Measurements from ENCODE around the gene PSAP.

Gene PSAP

DNA sequence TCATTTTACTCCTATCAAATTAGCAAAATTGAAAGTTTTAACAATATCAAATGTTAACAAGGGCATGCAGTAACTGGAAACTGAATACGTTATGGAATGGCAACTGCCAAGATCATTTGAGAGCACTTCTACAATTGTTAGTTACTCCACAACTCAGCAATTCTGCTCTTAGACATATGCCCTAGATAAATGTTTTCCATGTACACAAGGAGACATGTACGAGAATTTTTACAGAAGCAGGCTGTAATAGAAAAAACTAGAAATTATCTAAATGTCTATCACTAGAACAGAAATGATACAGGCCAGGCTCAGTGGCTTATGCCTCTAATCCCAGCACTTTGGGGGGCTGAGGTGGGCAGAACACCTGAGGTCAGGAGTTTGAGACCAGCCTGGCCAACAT lies 7.0 kb downstream of the PSAP start:
- no peak for DNase-seq

DNA sequence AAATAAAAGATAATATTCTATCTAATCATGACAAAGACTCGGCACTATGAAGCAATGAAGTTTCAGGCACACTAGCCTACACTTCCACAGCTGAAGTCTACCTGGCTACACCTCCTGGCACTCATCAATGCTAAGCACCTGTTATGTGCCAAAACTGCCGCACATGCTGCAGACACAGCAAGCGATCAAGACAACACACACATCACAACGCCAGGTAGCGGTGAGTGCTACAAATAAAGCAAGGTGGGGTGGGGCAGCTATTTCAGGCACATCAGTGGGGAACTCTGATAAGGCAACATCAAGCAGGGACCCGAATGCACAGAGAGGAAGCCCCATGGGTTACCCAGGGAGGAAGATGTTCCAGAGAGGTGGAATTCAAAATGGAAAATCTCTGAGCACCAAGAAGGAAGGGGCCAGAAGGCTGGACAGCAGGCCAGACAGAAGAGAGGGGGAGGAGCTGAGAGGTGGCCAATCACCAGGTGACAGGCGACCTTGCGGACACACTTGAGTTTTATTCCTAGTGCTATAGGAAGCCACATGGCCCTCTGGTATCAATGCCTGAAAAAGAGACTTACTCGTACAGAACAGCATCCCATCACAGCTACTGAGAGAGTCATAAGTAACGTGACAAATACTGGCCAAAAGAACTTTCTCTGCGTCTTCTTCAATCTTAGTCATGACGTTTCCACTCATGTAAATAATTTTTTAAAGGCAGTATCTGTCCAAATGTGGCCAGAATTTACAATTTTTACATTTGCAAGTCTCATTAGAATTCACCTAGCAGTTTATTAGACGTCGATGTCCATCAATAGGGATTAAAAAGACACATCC lies 8.0 kb downstream of the PSAP start:
- DNase-seq = no peak

DNA sequence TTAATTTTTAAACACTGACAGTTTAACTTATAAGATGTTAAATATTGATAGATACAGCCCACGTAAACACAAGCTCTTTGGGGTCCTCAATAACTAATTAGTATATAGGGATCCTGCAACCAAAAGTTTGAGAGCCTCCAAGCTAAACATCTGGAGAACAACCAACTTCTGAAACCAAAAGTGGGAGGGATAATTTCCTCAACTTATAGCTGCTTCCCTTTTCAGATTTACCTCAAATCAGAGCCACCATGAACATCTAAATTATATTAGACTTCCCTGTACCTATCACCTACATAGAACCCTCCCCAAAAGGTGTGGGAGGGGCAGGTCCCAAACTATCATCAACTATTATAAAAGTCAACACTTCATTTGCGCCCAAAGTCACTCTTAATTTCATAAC lies 8.6 kb downstream of the PSAP start:
- DNase-seq = no peak

DNA sequence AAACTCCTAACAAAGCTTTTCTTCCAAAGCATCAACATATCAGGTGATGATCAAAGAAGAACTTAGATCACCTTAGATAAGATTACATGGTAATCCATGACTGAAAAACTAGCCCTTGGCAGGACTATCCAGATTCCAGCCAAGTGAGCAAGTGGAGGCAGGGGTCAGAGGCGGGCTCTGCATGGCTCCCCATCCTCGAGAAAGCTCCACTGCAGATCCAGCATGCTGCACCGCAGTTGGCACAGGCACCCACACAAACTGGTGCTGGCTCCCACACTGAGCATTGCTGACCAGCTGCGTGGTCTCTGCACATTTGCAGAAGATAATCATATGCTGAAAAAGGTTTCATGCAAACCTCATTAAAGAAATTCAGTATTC lies 10.1 kb downstream of the PSAP start:
- DNase-seq = no peak

DNA sequence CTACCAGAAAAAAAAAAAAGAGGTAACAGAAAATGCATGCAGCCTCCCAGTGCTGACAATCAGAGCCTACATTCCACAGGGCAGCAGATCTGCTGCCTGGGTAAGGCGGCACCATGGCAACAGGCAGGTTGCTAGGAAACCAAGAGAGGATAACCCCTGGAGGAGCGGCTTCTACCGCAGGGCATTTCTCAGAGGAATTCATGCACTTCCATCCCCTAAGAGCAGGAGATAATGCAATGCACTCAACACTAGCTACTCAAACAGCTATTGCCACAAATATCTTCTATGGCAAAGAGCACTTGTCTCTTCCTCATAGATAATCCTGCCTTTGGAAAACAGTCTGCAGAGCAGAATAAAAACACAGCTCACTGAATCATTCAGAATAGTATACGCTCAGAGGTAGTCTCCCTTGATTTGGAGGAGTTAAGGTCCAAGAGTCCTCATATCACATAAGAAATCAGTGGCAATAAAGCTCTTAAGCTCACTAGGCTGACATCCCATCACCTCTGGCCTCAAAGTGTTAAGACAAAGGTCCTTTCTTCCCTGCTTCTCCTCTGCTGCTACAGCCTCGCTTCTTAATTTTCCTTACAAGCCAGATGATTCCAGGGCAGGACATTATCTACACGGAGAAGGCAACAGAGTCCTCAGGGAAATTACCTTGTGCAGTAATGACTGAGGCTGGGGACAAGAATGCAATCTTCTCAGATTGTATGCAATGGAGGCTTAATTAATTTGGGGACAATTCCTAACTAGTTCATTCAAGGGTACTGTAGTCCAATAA lies 10.7 kb downstream of the PSAP start:
- DNase-seq = no peak

DNA sequence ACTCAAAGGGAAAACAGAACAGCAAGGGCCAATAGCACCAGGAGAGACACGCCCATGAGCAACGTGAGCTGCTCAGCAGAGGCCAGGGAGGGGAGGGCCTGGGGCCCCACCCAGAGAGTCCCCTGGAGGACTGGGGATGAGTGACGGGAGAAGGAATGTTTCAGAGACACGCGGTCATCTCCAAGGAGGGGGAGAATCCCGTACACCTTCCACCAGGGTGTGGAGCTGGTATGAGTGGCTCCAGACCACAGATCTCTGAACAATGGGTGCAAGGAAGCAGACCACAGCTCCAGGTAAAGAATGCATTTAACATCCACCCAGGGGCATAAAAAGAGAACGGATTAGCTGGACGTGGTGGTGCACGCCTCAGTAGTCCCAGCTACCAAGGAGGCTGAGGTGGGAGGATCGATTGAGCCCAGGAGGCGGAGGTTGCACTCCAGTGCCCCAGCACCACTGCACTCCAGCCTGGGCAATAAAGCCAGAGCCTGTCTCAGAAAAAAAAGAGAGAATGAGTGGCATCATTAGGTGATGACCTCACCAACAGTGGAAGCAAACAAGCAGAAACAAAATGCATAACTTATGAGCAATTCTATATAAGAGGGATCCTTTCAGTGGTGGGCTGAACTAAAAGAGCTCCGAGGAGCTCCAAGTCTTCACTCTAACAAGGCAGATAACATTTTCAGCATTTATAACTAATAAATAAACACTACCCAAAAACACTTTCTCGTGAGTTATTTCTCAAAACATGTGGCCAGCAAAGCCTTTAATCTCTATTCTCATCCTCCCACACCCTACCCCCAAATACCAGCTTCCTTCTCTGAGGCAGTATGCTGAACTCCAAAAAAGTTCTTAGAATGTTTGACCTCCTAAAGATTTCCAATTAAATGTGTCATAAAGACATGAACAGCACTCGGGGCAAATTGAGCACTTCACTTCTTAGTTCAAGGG lies 12.5 kb downstream of the PSAP start:
- no peak for DNase-seq

DNA sequence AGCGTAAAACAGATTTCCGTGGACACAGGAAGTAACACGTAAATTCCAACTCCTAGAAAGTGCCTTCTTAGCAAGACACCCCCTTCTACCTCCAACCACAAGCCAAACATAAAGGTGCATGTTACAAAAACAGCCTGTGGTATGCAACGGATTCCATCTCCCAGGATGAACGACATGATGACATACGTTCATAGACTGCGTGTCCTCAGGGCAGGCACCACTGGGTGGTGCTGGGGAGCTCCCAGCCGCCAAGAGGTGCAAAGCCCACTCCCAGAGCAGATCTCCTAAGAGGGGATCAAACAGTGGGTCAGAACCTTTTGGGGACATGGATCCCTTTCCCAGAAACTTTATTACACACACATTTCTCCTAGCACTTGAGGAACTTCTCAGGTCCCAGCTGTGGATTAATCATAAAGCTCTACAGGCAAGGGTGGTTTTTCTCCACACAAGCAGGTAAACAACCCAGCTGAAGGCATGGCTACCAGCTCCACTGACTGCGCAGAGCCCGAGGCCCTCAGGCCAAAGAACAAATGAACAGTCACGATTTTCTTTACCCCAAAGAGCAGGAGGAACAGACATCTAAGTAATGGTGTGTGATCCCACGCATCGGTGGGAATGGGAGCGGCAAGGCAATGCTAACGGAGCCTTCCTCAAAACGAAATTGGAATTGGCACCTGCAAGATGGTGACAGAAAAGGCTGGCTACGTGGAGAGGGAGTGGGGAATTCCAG lies 13.8 kb downstream of the PSAP start:
- no peak for DNase-seq

DNA sequence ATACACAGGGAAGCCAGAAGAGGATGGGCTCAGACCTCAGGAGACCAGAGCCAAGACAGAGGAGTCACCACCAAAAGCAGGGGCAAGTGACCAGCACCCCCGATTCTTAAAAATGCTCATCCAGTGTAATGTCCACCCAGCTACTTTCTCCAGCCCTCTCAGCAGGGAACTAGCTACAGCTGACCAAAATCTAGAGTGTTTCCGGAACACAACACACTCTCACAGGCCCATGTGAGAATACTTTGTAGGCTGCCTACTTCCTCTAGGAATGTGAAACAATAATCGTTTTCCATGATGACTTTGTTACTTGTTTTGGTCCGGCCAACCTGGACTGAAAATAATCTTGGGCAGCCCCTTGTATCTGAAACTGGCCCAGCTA lies 14.5 kb downstream of the PSAP start:
- no peak for DNase-seq

DNA sequence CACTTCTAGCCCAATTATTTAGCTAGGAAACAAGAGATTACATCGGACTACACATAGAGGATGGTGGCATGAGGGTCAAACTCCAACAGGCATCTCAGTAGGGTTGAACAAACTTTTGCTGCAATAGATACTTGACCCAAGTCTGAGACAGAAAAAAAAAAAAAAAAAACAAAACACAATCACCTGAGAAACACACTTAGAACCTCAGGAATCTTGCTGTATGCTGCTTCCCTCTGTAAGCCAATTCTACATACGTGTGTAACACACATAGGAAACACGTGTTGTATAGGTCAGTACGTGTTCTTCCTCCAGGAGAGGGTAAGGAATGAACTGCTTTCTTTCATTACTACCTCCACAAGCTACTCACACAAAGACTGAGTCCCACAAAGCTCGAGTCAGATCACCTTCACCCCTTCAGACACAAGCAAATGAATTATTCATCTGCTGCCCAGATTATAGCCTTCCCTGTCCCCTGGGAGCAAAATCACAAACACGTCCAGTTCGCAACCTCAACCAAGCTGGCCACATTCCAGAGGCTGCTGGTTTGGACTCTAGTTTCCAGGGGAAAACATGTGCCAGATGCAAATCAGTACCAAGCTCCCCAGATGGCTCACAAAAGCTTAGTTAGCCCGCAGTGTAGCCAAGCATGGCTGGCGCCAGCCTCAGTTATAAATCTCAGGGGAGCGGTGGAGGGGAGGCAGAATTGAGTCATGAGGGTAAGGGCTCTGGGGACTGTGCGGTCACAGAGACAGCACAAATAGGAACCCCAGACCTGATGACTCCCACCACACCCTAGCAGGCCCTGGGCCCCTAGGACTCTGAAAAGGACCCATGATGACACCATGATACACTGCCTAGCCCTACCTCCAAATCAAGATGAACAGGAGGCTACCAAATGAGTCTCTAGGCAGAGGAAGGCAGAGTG lies 15.1 kb downstream of the PSAP start:
- DNase-seq = no peak

DNA sequence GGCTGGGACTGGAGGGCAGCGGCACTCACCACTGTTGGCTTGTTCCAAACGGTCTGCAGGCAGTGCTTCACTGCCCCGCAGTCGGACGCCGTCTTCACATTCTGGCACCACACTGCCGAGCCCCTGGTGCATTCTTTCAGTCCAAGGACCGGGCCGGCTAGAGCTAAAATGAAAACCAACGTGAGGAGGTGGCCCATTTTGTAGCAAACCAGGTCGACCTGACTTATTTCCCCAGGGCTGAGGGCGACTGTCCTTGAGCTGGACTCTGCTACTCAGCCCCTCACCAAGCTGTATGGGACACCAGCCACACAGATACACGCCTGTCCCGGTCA lies 16.7 kb downstream of the PSAP start:
- DNase-seq = no peak

DNA sequence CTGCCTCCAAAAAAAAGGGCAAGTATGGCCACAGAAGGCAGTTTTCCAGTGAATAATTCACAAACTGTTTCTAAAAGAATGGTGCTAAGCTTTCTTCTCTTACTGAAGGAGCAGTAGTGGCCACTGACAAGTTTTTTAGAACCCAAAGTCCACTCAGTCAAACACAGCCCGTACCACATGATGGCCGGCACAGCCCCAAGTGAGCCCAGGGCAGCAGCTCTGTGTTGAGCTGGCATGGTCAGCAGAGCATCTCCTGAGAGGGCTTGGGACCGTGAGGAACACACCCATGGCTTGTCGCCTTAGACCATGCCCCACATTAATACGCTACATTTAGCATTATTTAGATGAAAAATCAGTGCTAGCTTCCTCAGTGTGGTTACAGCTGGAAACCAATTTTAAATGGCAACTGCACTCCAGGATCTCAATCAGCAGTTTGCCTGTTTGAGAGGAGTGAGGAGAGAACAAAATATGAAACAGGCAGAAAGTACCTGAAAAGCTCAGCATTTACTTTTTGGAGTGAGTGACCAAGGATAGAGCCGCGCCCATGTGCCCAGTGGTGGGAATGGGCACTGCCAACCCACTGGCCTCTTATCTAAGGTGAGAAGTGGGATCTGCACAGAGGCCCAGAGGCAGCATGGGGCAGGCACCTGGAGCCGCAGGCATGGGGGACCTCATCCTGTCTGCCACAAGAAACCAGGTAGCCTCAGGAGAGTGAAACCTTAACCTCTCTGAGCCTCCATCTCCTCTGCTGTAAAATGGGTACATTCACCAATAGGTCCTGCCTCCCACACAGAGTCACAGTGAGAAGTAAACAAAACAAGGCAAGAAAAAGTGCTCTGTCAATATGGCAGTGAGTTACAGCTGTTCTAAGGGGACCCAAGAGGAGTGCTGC lies 17.4 kb downstream of the PSAP start:
- DNase-seq = no peak

DNA sequence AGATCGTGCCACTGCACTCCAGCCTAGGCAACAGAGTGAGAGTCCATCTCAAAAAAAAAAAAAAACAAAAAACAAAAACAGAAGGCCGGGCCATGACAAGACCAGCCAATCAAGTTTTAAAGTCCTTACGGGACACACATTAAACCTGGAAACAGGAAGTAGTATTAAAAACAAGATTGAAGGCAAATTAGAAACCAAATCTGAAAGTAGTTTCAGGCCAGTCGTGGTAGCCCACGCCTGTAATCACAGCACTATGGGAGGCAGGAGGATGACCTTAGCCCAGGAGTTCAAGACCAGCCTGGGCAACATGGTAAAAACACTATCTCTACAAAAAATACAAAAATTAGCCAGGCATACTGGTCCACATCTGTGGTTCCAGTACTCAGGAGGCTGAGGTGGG lies 18.1 kb downstream of the PSAP start:
- no peak for DNase-seq

DNA sequence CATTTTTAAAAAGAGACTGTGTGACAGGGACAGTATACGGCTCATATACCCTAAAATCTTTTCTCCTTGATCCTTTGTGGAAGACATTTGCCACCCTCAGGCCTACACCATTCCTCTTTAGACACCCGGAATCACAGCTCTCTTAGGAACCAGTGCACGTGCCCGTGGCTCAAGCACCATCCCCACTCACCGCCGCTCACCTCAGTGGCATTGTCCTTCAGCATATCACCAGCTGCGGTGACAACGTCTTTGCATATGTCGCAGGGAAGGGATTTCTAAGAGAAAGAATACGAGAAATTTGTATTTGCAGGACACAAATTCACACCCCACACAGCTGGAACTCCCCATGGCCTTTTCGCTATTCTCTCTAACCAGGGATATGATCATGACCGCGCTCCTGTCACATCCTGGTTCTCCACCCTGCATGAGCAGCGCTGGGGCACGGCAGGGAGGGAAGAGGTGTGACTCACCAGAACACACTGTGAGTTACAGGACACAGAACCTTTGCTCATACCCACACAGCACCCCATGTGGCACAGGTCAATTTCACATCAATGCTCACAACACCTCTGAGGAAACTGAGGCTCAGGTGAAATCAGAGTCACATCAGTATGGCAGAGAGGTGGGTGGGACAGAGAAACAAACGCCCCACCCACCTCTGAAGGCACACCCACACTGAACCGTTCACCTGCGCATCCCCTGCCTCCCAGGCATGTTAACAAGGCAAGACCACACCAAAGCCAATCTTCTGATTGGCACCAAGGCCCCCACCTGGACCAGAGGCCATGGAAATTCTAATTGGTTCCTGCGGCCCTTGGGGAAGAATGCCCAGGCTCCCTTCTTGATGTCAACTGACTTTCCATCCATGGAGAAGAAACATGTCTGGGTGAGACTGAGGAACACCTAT lies 19.2 kb downstream of the PSAP start:
- DNase-seq = no peak

DNA sequence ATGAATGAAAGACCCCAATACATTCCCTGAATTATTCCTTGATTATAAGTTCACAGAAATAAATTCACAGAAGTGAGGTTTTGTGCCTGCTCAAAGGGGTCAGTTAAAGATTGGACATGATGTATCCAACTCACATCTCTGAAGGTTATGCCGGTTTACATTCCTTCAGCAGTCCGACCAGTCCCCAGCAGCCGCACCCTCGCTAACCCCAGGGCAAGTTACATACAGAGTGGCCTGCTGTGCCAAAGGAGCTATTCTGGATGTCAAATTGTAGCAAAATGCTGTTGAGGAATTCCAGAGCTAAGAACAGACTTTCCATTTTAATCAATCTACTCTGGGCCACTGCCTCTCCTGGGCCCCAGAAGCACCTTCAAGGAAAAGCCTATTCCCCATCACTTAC lies 20.3 kb downstream of the PSAP start:
- no peak for DNase-seq

DNA sequence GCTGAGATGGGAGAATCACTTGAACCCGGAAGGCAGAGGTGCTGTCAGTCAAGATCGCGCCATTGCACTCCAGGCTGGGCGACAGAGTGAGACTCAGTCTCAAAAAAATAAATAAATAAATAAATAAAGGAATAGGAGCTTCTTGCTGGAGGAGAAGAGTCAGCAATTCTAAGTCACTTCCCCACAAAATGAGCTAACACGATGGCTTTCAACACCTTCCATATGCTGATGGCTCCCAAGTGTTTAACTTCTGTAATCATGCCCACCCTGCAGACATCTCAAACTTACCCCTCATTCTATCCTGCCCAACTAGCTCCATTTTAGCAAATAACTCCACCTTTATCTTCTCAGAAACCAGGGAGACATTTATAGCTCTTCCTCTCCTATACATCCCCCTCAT lies 21.2 kb downstream of the PSAP start:
- no peak for DNase-seq

DNA sequence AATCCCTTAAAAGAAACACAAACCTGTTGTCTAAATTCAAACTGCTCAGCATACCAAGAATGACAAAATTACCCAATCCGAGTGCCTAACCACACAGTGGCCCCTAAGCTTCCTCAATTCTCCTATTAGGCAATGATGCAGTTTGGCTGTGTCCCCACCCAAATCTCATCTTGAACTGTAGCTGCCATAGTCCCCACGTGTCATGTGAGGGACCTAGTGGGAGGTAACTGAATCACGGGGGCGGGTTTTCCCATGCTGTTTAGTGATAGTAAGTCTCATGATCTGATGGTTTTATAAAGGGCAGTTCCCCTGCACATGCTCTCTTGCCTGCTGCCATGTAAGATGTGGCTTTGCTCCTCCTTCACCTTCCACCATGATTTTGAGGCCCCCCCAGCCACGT lies 21.9 kb downstream of the PSAP start:
- DNase-seq = no peak

DNA sequence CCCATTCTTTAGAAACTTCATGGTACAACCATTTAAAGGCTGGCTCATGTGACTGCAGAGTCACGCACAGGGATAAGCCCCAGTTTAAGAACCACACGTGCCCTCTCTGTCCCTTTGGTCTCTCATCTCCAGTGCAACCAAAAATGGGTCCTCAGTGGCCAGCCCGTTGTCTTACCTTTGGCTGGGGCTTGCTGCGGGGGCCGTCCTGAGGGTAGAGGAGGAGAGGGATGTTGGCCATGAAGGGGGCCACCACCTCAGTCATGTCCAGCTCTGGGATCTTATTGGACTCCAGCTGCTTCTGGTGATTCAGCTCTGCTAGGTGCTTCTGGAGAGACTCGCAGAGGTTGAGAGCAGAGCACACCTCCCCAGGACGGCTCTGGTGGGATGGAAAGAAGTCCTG lies 22.3 kb downstream of the PSAP start:
- no peak for DNase-seq

DNA sequence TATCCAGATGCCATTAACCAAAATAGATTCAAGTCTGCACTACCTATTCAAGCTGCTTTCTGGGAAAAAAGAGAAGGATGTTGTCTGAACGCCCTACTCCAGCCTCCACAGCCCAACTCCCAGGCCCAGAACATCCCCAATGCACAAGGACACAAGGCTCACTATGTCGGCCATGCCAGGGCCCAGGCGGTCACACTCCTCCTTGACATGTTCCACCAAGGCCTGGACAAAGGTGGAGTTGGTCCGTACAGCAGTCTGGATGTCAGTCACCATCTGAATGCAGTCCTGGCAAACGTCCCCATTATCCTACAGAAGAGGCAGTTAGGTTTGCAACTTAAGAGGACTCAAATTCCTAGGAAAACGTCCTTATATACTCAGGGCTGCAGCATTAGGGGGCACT lies 23.2 kb downstream of the PSAP start:
- DNase-seq = no peak

DNA sequence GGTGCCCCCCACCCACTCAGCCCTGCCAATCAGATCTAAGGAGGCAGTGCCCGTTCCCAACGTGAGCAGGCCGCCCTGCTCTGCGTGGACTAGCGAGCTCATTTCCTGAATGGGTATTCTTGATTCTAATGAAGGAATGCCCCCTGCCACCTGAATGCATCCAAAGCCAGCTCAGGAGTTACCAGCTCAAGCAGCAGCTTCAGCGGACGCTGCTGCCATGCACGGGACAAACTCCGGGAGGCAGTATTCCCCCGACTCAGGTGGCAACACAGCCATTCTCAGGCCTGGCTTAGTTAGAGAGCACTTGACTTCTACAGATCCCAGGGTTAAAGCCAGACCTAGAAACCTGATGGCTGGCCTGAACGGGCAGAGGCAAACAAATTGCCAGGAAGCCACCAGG lies 25.8 kb downstream of the PSAP start:
- no peak for DNase-seq

DNA sequence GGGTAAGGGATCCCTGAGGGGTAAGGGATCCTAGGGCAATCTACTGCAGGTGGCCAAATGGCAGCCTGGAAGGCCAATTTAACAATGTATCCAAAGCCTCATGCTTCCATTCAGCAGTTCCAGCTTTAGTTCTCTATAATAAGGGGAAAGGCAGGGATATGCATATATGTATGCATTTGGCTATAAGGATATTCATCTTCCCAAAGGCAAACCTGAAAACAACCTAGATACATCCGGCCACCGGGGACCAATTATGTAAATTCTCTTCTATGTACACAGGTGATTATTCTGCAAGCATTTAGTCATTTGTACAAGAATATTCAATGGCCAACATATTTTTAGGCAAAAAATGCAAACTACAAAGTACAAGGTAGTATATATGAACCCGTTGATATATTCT lies 26.7 kb downstream of the PSAP start:
- DNase-seq = no peak
